Measurements from ENCODE around the gene UBE3C. TPM values are rescaled to one million over a fixed set of nuclear protein-coding genes. Genes with fewer than 3 reads are reported as not detected.

UBE3C gene
- total RNA-seq, 1 donor, result 95.9 TPM

- peak; percentile 73 for DNase-seq (ENCODE audit: insufficient read length, low spot score, missing footprints)
- Histone ChIP-seq H3K27ac (ENCODE audit: low read depth, low read length) (no peak overlapping the region), H2AFZ (ENCODE audit: low read length) (no peak overlapping the region), H3K4me3 (ENCODE audit: insufficient read depth, low read length) (no peak overlapping the region), H3K79me2 (ENCODE audit: insufficient read depth, low read length) (no peaks in the 10 kb centered on the region), H3K9me3 (ENCODE audit: low read depth, low read length) (no peaks in the 10 kb centered on the region), H4K20me1 (ENCODE audit: insufficient read depth, low read length) (no peaks in the 10 kb centered on the region), H3K4me2 (ENCODE audit: insufficient read depth, low read length) (no peak overlapping the region), H3K36me3 (ENCODE audit: insufficient read depth, low read length) (no peaks in the 10 kb centered on the region), H3K4me1 (ENCODE audit: insufficient read depth, low read length) (no peaks in the 10 kb centered on the region), H3K27me3 (ENCODE audit: insufficient read depth, low read length) (no peaks in the 10 kb centered on the region)
- TF ChIP-seq, protein P1, sequence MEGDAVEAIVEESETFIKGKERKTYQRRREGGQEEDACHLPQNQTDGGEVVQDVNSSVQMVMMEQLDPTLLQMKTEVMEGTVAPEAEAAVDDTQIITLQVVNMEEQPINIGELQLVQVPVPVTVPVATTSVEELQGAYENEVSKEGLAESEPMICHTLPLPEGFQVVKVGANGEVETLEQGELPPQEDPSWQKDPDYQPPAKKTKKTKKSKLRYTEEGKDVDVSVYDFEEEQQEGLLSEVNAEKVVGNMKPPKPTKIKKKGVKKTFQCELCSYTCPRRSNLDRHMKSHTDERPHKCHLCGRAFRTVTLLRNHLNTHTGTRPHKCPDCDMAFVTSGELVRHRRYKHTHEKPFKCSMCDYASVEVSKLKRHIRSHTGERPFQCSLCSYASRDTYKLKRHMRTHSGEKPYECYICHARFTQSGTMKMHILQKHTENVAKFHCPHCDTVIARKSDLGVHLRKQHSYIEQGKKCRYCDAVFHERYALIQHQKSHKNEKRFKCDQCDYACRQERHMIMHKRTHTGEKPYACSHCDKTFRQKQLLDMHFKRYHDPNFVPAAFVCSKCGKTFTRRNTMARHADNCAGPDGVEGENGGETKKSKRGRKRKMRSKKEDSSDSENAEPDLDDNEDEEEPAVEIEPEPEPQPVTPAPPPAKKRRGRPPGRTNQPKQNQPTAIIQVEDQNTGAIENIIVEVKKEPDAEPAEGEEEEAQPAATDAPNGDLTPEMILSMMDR (IDR thresholded peaks at IDR 0.05; ENCODE audit: extremely low read depth, low read depth, low read length), result no peak
Measured at GRCh38 chr7:157284229-157285014, 145.7 kb downstream of the UBE3C start.

DNA sequence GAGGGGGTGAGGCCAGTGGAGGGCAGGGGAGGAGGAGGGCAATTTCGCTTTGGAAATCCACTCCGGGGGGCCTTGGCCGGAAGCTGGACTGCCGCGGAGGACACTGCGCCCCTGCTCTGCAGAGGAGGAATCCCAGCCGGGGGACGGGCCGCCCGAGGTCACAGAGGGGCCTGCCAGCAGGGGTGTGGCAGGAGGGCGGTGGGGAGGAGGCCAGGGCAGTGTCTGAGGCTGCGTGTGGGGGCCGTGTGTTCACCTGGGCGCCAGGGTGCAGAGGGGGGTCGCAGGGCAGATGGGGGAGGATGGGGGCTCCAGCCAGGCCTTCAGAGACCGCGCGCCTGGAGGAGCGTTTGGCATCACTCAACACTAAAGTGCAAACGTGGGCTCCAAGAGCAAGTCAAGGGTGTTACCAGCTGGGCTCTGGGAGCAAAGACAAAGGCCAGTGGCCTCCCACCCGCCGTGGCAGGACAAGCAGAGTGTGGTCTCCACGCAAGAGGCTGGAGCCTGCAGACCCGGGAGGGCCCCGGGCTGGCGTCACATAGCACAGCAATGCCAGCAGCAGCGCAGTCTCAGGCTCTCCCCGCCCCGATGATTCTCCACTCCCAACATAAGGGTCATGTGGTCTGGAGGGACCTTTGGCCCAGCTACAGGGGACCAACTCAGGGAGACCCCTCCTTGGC, 152.8 kb downstream of the UBE3C start:
- peak; percentile 43 for DNase-seq (ENCODE audit: insufficient read length, low spot score, missing footprints)
- no peaks in the 10 kb centered on the region for H3K27me3 ChIP-seq (ENCODE audit: insufficient read depth, low read length)
- no peak overlapping the region for H3K4me2 ChIP-seq (ENCODE audit: insufficient read depth, low read length)
- no peak overlapping the region for H3K4me3 ChIP-seq (ENCODE audit: insufficient read depth, low read length)
- H3K27ac ChIP-seq (ENCODE audit: low read depth, low read length), result no peak overlapping the region
- no peaks in the 10 kb centered on the region for H3K4me1 ChIP-seq (ENCODE audit: insufficient read depth, low read length)
- H4K20me1 ChIP-seq (ENCODE audit: insufficient read depth, low read length), result no peaks in the 10 kb centered on the region
- TF ChIP-seq, protein P1 (IDR thresholded peaks at IDR 0.05; ENCODE audit: extremely low read depth, low read depth, low read length), result no peak
- no peak overlapping the region for H2AFZ ChIP-seq (ENCODE audit: low read length)
- no peaks in the 10 kb centered on the region for H3K79me2 ChIP-seq (ENCODE audit: insufficient read depth, low read length)
- no peaks in the 10 kb centered on the region for H3K9me3 ChIP-seq (ENCODE audit: low read depth, low read length)
- no peaks in the 10 kb centered on the region for H3K36me3 ChIP-seq (ENCODE audit: insufficient read depth, low read length)

DNA sequence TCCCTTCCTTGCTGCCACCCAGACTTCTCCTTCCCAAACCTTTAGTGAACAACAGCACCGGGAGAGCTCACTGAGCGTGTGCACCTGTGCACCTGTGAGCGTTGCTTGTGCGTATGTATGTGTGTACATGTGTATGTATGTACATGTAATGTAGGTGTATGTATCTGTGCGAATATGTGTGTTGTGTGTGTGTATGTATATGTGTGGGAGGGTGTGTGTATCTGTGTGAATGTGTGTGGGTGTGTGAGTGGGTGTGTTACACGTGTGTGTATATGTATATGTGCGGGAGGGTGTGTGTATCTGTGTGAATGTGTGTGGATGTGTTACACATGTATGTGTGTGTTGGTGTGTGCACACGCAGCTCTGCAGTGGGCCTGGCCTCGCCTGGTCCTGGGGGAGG, 153.5 kb downstream of the UBE3C start:
- H3K4me3 ChIP-seq (ENCODE audit: insufficient read depth, low read length), result no peak overlapping the region
- H2AFZ ChIP-seq (ENCODE audit: low read length), result no peak overlapping the region
- H3K36me3 ChIP-seq (ENCODE audit: insufficient read depth, low read length), result no peaks in the 10 kb centered on the region
- H3K4me1 ChIP-seq (ENCODE audit: insufficient read depth, low read length), result no peaks in the 10 kb centered on the region
- TF ChIP-seq, protein P1 (IDR thresholded peaks at IDR 0.05; ENCODE audit: extremely low read depth, low read depth, low read length), result no peak
- H3K27ac ChIP-seq (ENCODE audit: low read depth, low read length), result no peak overlapping the region
- no peaks in the 10 kb centered on the region for H3K79me2 ChIP-seq (ENCODE audit: insufficient read depth, low read length)
- H3K27me3 ChIP-seq (ENCODE audit: insufficient read depth, low read length), result no peaks in the 10 kb centered on the region
- no peak overlapping the region for H3K4me2 ChIP-seq (ENCODE audit: insufficient read depth, low read length)
- H4K20me1 ChIP-seq (ENCODE audit: insufficient read depth, low read length), result no peaks in the 10 kb centered on the region
- no peaks in the 10 kb centered on the region for H3K9me3 ChIP-seq (ENCODE audit: low read depth, low read length)
- DNase-seq (ENCODE audit: insufficient read length, low spot score, missing footprints), result no peak

DNA sequence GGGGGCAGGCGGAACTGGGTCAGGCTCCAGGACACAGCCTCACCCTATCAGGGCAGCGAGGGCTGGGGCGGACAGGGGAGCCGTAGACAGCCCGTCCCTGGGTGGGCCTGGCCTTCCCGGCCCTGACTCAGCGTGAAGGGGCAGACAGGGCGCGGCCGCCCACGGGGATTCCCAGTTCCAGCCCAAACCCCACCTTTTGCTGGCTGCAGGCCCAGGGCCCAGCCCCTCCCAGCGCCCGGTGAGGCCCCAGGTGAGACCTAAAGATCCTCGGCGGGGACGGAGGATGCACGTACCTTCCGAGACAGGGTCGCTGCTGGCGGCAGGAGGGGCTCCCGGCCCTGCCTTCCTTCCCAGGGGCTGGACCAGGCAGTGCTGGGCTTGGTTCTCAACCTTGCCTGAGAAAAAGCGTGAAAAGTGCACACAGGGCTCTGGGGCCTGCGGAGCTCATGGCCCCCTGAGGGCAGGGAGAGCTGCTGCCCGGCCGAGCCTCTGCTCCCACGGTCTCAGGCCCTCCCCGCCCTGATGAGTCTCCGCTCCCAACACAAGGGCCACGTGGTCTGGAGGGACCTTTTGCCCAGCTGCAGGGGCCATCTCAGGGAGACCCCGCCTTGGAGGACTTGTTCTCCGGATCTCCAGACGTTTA, 154.2 kb downstream of the UBE3C start:
- no peaks in the 10 kb centered on the region for H3K79me2 ChIP-seq (ENCODE audit: insufficient read depth, low read length)
- H3K4me3 ChIP-seq (ENCODE audit: insufficient read depth, low read length), result no peak overlapping the region
- no peaks in the 10 kb centered on the region for H3K27me3 ChIP-seq (ENCODE audit: insufficient read depth, low read length)
- no peak overlapping the region for H3K4me2 ChIP-seq (ENCODE audit: insufficient read depth, low read length)
- H4K20me1 ChIP-seq (ENCODE audit: insufficient read depth, low read length), result no peaks in the 10 kb centered on the region
- peak; percentile 65 for DNase-seq (ENCODE audit: insufficient read length, low spot score, missing footprints)
- H2AFZ ChIP-seq (ENCODE audit: low read length), result no peak overlapping the region
- no peaks in the 10 kb centered on the region for H3K4me1 ChIP-seq (ENCODE audit: insufficient read depth, low read length)
- H3K9me3 ChIP-seq (ENCODE audit: low read depth, low read length), result no peaks in the 10 kb centered on the region
- TF ChIP-seq, protein P1 (IDR thresholded peaks at IDR 0.05; ENCODE audit: extremely low read depth, low read depth, low read length), result no peak
- H3K36me3 ChIP-seq (ENCODE audit: insufficient read depth, low read length), result no peaks in the 10 kb centered on the region
- H3K27ac ChIP-seq (ENCODE audit: low read depth, low read length), result no peak overlapping the region
